Gastrocnemius medialis (tissue), 4 donors: ENCODE data around the gene VAV1.

Experiments used
- CTCF ChIP-seq, 5 experiments: fragments of 450-650 bp in 3 of 5; fragments of 200-600 bp in 2 of 5; sonication (generic) in 2 of 5; IDR thresholded peaks in 4 of 5; conservative IDR thresholded peaks in 1 of 5; 1 replicate in 4 of 5; 2 replicates in 1 of 5; pipeline ENCODE4 v1.5.1; 2016 to 2019; ENCODE audit warnings: antibody characterized with exemption in 5 of 5, mild to moderate bottlenecking in 3 of 5, moderate library complexity in 3 of 5
- POLR2A ChIP-seq, 2 donors: fragments of 450-650 bp; IDR thresholded peaks; one replicate each; pipeline ENCODE4 v1.6.1; 2017; ENCODE audit warnings: antibody characterized with exemption in 2 of 2, mild to moderate bottlenecking in 2 of 2, moderate library complexity in 2 of 2

GRCh38 chr19:6861683-6862286 is 89.3 kb downstream of the VAV1 start:
- TF ChIP-seq CTCF (IDR thresholded peaks at IDR 0.05 in 4 of 5, conservative IDR thresholded peaks at IDR 0.05 in 1 of 5) = no peak
- TF ChIP-seq POLR2A (IDR thresholded peaks at IDR 0.05) = no peak
